Lower leg skin (tissue), 4 donors: ENCODE results near the gene IER3. TPM values are rescaled to one million over a fixed set of nuclear protein-coding genes. Genes with fewer than 3 reads are reported as not detected.

Source experiments
- DNase-seq, 2 donors: peaks; one replicate each; pipeline ENCODE4 v3.0.0-alpha.2; 2019; ENCODE audit warnings: low spot score in 2 of 2
- H3K4me3 ChIP-seq: fragments of 200-600 bp; sonication (generic); 2 replicates; pipeline ENCODE4 v1.5.1; 2017; ENCODE audit warnings: mild to moderate bottlenecking, low read depth; ENCODE audit not compliant: poor library complexity, severe bottlenecking
- CTCF ChIP-seq, 3 donors: fragments of 450-650 bp; IDR thresholded peaks; one replicate each; pipeline ENCODE4 v1.5.1; 2016; ENCODE audit warnings: antibody characterized with exemption in 3 of 3, mild to moderate bottlenecking in 3 of 3, moderate library complexity in 2 of 3
- POLR2A ChIP-seq, 2 donors: fragments of 450-650 bp; IDR thresholded peaks; one replicate each; pipeline ENCODE4 v1.6.1; 2016 to 2017; ENCODE audit warnings: antibody characterized with exemption in 2 of 2, mild to moderate bottlenecking in 1 of 2, moderate library complexity in 1 of 2
- WGBS, 2 donors: methylation state at CpG; one replicate each; pipeline ENCODE4 v1.1.5; 2018; 5-methylcytosine and 5-hydroxymethylcytosine counted together
- intact Hi-C: fragments of 100-400 bp; cut with DNase I; formaldehyde crosslinking; loops from one replicate; pipeline ENCODE4 v1.15.0; 2023; ENCODE audit warnings: low total_unique reads
- total RNA-seq, 4 donors: library from RNA; depleted of rRNA; stranded (reverse); fragments of >200 nt; gene quantifications; one replicate each; pipeline ENCODE4 v1.1.0, GENCODE V29; 2016

The IER3 gene
- total RNA-seq, 4 donors from 2014 or later: 20.9 to 56.5 (median 33.3) TPM

GRCh38 chr6:30747902-30748769, 3.8 kb upstream of the IER3 start:
- H3K4me3 ChIP-seq: no peak overlapping the region
- intact Hi-C loops: loop anchor here (10.0 kb wide), 2 partner anchors 67 to 127 kb away; no protein-coding TSS in a partner anchor
- no peak for DNase-seq
- TF ChIP-seq POLR2A (IDR thresholded peaks at IDR 0.05): no peak
- TF ChIP-seq CTCF (IDR thresholded peaks at IDR 0.05): no peak
- 46 to 48% methylated on average over 6 of the region's 6 CpGs for WGBS, 2 donors

- intact Hi-C loops: loop anchor here (10.0 kb wide), 2 partner anchors 68 to 128 kb away; no protein-coding TSS in a partner anchor
- WGBS, 2 donors: 72 to 94% methylated on average over 1 of the region's 1 CpG
- H3K4me3 ChIP-seq: no peak overlapping the region
- DNase-seq: no peak
- no peak for TF ChIP-seq POLR2A (IDR thresholded peaks at IDR 0.05)
- TF ChIP-seq CTCF (IDR thresholded peaks at IDR 0.05): no peak
Measured at GRCh38 chr6:30747300-30747687, 2.9 kb upstream of the IER3 start.

- no peak for DNase-seq
- intact Hi-C loops: loop anchor here (10.0 kb wide), 2 partner anchors 71 to 131 kb away; no protein-coding TSS in a partner anchor
- H3K4me3 ChIP-seq: peak overlapping the region; percentile 41
- WGBS, 2 donors: 3% methylated on average over 50 to 54 of the region's 55 CpGs
- TF ChIP-seq POLR2A (IDR thresholded peaks at IDR 0.05): no peak
- TF ChIP-seq CTCF (IDR thresholded peaks at IDR 0.05): no peak
Measured at GRCh38 chr6:30743099-30744053, 971 bp downstream of the IER3 start.

GRCh38 chr6:30742316-30743098, 1.8 kb downstream of the IER3 start, which contains the start of gene FLOT1:
FLOT1 (minus strand) TSS chr6:30742687; CDS start chr6:30742189, 498 bp downstream.
- WGBS, 2 donors: 0 to 1% methylated on average over 29 to 64 of the region's 66 CpGs
- DNase-seq: peak; percentile 97 to 100
- no peak for TF ChIP-seq POLR2A (IDR thresholded peaks at IDR 0.05)
- peak in 1 of 3 donors; percentile 49 for TF ChIP-seq CTCF (IDR thresholded peaks at IDR 0.05)
- H3K4me3 ChIP-seq: peak within 1 kb of the TSS; percentile 74
- intact Hi-C loops: loop anchor here (10.0 kb wide), 2 partner anchors 72 to 132 kb away; no protein-coding TSS in a partner anchor
